ENCODE measurements around the gene EGFLAM.

DNA sequence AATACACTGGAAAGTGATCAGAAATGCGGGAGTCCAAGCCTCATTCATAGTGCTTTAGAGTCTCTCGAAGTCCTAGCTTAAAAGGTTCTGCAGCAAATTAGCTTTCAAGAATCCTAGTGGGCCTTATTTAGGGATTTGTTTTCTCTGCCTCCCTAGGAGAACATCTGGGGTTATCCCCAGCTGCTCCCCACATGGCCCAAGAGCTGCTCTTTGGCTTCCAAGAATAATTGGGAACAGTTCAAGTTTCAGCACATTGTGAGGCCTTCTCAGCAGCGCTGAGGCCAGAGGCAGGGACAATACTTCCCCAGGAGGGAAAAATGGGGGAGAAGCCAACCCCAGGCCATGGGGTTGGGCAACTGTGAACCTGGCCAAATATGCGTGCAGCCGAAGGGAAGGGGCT lies 189.4 kb downstream of the EGFLAM start:
- TF ChIP-seq, protein P1, sequence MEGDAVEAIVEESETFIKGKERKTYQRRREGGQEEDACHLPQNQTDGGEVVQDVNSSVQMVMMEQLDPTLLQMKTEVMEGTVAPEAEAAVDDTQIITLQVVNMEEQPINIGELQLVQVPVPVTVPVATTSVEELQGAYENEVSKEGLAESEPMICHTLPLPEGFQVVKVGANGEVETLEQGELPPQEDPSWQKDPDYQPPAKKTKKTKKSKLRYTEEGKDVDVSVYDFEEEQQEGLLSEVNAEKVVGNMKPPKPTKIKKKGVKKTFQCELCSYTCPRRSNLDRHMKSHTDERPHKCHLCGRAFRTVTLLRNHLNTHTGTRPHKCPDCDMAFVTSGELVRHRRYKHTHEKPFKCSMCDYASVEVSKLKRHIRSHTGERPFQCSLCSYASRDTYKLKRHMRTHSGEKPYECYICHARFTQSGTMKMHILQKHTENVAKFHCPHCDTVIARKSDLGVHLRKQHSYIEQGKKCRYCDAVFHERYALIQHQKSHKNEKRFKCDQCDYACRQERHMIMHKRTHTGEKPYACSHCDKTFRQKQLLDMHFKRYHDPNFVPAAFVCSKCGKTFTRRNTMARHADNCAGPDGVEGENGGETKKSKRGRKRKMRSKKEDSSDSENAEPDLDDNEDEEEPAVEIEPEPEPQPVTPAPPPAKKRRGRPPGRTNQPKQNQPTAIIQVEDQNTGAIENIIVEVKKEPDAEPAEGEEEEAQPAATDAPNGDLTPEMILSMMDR (IDR thresholded peaks at IDR 0.05), result no peak
- no peak for TF ChIP-seq POLR2A (IDR thresholded peaks at IDR 0.05)

Measured in heart left ventricle (tissue), 13 donors.